NCI-H187 treated with DMSO at 0.1 percent for 48 hours (cell line): Measurements from ENCODE around the gene PITPNC1.
"Not testable (repeated sequence)": the region's sequence is repeated elsewhere in the genome, so short reads cannot be mapped to it uniquely, and the experiment has no call there.

Experiments used
- DNase-seq: peaks from one replicate; lab custom pipeline; 2025; lab: John Stamatoyannopoulos, UW

Gene PITPNC1

GRCh38 chr17:67461876-67462275 lies 84.8 kb downstream of the PITPNC1 start:
- no peak for DNase-seq

GRCh38 chr17:67466251-67466796 lies 89.2 kb downstream of the PITPNC1 start:
- DNase-seq: no peak

GRCh38 chr17:67467500-67468455 lies 90.7 kb downstream of the PITPNC1 start:
- peak; percentile 50 for DNase-seq

DNA sequence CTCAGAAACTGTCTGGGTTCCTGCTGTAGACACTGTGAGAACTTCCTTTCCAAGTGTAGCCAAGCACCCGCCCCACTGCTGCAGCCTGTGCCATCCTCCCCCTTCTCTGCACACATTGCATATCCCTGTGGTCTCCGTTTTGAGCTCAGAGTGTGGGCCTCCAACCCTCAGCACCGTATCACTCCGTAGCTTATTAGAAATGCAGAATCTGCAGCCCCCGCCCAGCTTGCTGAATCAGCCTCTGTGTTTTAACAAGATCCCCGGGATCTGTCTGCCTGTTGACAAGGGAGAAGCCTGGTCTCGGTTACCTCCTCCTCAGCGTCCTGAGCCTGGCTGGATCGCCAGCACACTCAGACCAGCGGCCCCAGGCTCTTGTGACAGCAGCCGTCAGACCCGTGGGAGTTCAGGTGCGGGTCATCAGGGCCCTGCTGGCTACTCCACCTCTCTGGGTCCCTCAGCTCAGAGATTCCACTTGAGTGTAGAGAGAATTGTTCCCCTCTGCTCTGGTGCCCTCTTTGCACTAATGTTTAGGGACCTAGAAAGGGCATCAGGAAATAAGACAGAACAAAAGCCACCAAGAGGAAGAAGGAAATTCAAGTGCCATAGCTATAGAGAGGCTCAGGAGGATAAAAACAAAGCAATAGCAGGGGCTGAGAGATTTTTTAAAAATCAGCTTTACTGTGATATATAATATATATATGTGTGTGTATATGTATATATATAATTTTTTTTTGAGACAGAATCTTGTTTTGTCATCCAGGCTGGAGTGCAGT lies 92.3 kb downstream of the PITPNC1 start:
- DNase-seq: no peak

DNA sequence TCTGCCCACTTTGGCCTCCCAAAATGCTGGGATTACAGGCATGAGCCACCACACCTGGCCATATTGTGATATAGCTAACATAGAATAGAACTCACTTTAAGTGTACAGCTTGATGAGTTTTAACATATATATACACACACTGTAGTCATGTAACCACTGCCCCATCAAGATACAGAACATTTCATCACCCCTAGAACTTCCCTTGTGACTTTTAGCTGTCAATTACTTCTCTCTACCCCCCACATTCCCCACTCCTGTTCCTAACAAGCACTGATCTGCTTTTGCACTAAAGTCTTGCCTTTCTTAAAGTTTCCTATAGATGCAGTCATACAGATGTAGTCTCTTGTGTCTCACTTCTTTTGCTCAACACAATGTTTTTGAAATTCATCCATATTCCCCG lies 93.1 kb downstream of the PITPNC1 start:
- no peak for DNase-seq

DNA sequence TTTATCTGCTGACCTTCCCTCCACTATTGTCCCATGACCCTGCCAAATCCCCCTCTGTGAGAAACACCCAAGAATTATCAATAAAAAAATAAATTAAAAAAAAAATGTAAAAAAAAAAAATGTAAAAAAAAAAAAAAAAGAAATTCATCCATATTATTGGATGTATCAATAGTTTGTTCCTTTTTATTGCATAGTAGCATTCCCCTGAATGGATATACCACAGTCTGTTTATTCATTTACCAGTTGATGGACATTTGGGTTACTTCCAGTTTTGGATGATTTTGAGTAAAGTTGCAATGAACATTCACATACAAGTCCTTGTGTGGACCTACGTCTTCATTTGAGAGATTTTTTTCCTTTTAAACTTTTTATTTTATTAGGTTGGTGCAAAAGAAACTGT lies 94.0 kb downstream of the PITPNC1 start:
- no peak for DNase-seq

- not testable (repeated sequence) for DNase-seq
These were observed 95.5 kb downstream of the PITPNC1 start for GRCh38 chr17:67472606-67473005.

- no peak for DNase-seq
These were observed 97.1 kb downstream of the PITPNC1 start for GRCh38 chr17:67474081-67474661.

DNA sequence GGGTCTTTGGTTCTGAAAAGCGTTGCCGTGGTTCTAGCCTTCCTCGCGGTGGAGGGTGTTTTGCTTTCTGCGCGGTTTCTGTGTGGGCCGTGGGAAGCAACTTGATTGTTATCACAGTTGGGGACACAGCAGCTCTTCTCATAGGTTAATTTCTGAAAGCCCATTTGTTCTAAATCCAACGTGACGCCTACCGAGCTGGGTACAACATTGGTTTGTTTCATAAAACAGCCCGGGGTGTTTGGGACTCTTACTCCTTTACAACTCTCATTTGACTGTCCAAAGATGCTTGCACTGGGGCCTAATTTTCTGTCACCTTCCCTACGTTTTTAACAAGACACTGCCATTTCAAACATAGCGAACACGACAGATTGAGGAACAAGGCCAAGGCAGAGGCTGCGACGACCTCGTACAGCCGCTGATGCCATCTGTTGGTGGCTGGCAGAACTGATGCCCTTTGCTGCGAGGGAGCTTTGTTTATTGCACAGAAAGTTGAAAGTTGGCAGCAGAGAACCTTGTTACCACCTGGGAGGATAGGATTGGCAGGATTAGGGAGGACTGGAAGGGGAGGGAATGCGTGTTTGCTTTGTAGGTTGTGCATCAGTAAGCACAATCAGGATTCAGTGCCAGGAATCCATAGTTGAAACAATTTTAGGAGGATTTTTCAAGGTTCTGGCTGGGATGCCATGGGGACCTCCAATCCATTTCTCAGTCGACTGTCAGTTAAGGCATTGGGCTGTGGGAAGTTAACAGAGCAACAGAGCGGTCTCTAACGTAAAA lies 98.3 kb downstream of the PITPNC1 start:
- peak; percentile 22 for DNase-seq

- no peak for DNase-seq
These were observed 99.8 kb downstream of the PITPNC1 start for GRCh38 chr17:67476787-67477335.

- no peak for DNase-seq
These were observed 100.6 kb downstream of the PITPNC1 start for GRCh38 chr17:67477687-67478086.

DNA sequence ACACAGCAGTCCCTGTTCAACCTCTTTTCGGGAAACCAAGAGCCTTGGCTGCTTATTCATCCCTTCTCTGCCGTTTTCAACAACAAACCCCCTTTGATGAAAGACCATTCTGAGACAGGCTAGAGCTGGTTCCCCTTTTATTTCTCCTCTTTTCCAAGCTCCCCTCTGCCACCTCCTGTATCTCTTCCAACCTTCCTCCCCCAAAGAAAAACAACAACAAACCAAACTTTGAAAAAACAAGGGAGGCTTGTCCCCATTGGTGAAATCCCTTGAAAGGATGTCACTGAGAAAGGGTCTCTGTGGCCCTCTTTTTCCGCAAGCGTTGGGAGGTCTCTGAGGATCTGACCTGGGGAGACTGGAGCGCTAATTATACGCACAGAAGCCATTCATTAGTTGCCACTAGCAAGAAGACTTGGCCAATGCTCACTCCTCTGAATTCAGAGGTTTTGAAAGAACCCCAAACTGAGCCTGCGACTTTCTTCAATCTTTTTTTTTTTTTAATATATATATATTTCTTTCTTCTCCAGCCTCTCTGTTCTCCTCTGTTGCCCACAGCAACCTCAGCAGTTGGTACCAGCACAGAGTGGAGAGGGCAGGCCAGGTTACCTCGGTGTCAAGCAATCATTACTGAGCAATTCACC lies 101.4 kb downstream of the PITPNC1 start:
- no peak for DNase-seq

DNA sequence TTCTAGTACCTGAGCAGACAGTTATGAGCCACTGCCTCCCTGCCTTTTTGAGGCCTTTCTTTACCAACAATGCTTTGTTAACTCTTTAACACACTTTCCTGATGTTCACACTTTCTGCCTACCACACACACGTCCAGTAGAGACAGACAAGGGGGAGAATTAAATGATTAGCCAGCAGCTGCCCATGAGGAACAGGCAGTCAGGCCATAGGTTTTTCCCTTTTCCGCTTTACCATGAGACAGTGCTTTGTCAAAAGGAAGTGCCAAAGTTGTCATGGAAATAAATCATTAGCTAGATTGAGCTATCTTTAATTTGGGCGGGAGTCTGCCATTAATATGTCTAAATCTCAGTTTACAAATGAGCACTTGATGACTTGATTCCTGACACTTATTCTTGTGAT lies 102.1 kb downstream of the PITPNC1 start:
- no peak for DNase-seq

GRCh38 chr17:67480959-67481358 lies 103.9 kb downstream of the PITPNC1 start:
- not testable (repeated sequence) for DNase-seq

- DNase-seq: no peak
These were observed 104.7 kb downstream of the PITPNC1 start for GRCh38 chr17:67481808-67482207.

GRCh38 chr17:67482764-67483163 lies 105.7 kb downstream of the PITPNC1 start:
- no peak for DNase-seq

GRCh38 chr17:67484261-67484660 lies 107.2 kb downstream of the PITPNC1 start:
- DNase-seq: no peak

DNA sequence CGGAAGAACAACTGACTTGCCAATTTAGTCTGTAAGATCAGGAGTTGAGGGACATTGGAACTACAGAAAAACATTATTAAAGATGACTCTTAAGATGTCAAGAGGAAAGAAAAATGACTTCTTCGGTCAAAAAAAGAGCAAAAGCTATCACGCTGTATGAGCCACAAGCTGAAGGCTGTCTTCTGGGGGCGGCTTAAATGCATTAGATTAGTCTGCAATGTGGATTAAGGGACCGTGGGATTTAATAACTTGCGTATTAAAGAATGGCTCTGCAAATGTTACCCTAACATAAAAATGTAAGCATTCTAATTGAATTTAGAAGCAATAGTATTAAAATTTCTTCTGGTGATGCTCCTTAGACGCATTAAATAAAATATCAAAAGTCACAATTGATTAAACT lies 108.6 kb downstream of the PITPNC1 start:
- no peak for DNase-seq

GRCh38 chr17:67487506-67487905 lies 110.4 kb downstream of the PITPNC1 start:
- no peak for DNase-seq

GRCh38 chr17:67488161-67488560 lies 111.1 kb downstream of the PITPNC1 start:
- no peak for DNase-seq

- DNase-seq: no peak
These were observed 111.7 kb downstream of the PITPNC1 start for GRCh38 chr17:67488768-67489167.
